T-helper 2 cell (primary cell): ENCODE measurements around the gene PROK2.

Source experiments
- DNase-seq, 5 experiments: peaks; one replicate each; pipeline versions ENCODE4 v3.0.0 to v3.0.0-alpha.2; 2012 to 2022

Gene PROK2

DNA sequence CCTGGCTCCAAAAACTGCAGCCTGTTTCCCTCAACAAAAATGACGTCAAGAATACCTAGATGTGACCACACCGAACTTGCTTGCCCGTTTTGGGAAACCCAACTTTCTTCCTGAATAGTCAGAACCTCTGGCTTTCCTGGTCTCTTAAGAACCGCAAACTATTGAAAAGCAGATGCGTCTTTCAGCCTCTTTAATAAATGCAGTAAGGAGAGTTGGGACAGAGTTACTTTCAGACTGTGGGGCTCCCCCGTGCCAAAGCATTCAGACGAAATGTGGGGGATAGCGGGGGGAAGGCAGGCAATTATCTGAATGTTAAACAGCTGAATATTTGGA is 1.2 kb upstream of the PROK2 start:
- no peak for DNase-seq

DNA sequence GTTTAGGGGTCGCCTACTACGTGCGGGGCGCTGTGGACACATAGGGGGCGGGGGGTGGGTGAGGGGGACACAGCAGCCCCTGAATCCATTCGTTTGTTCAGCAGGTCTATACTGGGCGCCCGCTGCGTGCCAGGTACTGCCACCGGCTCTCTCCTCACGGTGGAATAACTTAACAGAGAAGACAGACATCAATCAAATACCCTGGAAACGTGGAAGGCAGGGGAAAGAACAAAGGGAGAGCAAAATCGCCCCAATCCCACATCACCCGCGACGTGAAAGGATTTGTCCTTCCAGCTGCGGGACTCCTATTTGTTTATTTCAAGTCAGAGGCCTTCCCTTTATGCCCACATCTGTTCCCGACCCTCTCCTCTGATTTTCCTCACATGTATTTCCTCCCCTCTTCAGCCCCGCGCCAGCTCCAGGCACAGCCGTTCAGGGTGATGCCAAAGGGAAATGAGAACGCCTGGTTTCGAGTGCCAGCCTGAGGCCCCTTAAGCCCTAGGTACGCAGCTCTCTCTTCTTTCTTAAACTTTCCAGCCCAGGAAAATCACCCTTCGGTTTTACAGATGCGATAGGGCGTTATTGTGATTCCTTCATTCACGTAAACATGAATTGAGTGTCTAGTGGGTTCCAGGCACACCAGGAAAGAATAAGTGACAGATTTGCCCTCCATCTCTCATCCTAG is 726 bp upstream of the PROK2 start:
- DNase-seq: no peak

DNA sequence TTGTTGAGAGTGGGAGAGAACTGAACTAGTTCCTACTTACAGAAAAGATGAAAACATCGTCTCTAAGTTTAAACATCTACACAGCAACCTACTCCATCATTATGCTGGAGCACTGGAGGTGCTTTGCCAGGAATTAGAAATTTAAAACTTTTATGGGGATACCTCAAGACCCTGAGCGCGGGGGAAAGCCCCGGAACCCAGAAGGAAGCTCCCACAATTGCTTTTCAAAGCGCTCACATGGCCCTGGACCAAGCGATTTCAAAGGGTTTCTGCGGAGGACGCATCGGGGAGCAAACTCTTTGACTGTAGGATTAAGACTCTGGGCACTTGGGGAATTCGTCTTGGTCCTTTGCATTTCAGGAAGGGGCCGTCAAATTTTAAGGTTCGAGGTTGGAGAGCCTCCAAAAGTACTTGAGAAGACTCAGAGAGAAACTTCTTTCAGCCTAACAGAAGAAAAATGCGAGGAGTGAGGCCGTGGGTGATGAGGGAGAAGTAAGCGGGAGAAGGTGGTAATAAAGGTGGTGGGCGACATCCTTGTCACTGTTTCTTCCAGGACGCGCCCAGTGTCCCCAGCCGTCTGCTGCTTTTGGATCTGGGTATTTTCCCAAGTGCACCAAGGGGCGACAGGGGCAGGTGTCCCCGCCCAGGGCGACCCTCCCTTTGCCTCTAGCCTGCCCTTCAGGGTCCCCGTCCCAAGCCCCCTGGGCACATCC is 591 bp downstream of the PROK2 start:
- peak in 1 of 5 experiments; percentile 11 for DNase-seq

DNA sequence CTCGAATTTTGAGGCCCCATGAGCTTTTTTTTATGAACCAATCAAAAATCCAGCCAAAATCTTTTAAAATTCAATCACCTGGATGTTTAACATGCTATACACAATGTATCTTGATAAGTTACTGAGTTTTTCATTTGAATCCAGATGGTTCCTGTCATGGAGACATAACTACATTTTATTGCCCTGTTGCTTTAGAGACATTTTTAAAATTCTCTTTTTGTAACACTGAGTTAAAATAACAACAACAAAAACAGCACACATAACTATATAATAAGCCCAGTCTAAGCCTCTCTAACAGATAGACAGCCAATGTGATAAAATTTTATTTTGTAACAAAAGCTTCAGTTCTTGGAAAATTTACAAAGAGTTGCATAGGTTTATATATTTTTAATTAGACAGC is 1.8 kb downstream of the PROK2 start:
- DNase-seq: no peak

DNA sequence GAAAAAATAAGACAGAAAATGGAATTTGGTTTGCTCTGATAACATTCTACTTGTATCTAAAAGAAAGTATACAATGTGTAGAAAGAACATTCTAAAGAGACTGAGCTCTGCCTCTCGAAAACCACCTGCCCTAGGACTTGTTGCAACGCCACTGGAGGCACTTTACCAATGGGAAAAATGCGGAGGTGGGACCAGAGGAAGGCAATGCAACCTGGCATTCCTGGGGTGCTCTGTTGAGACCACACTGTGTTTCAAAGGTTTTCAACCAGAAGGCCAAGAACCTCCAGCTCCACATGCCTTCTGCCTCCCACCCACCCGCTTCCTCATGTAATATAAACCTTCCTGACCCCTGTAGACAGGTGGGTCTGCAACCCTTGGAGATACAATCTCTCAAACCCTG is 4.5 kb downstream of the PROK2 start:
- no peak for DNase-seq

DNA sequence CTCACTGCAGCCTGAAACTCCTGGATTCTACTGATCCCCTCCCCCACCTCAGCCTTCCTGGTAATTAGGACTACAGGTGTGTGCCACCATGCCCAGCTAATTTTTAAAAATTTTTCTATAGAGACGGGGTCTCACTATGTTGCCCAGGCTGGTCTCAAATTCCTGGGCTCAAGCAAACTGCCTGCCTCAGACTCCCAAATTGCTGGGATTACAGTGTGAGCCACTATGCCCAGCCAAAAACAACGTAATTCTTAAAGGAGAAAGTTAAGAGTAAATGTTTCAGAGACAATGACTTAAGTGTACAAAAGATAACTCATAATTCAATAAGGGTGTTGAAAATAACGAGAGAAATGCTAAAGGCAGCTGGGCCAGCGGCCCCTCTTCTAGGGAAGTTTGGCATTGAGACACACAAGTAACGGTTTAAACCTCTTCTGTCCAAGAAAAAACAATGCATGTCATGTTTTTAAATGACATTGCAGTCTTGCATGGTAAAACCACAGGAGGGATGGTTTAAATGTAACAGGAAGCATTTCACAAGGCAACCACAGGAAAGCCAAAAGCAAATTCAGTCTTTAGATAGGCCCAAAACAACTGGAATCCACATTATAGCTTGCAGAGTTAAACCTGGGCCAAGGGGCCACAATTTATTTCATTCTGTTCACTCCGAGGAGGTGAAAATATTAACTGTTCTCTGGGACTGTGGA is 5.1 kb downstream of the PROK2 start:
- peak in 1 of 5 experiments; percentile 80 for DNase-seq

DNA sequence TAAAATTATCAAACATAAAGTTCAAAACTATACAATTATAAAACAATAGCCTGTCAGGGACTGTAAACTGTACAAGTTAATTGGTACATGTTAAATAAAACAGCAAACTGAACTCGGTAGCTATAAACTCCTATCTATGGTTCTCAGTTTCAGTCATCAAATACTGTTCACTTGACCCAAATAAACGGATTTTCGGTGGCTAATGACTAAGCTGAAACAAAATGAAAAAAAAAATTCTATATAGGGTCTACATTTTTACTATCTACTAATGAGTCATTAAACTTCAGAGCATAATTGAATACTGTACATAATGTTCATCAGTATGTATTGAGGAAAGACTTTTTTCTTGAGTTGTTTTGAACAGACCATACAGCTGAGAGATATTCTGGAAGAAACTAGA is 6.6 kb downstream of the PROK2 start:
- peak in 1 of 5 experiments; percentile 79 for DNase-seq

DNA sequence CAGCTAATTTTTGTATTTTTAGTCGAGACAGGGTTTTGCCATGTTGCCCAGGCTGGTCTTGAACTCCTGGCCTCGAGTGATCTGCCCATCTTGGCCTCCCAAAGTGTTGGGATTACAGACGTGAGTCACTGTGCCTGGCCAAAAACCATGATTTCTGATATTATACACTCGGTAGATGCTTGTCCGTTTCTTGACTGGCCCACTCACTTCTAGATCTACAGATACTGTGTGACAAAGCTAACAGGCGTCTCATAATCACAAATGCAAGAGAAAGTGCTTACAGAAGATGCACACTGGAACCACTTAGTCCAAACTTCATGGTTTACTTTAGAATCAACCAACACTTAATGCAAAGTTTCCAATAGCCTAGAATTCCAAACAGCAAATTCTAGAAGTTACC is 8.4 kb downstream of the PROK2 start:
- DNase-seq: peak in 1 of 5 experiments; percentile 61

DNA sequence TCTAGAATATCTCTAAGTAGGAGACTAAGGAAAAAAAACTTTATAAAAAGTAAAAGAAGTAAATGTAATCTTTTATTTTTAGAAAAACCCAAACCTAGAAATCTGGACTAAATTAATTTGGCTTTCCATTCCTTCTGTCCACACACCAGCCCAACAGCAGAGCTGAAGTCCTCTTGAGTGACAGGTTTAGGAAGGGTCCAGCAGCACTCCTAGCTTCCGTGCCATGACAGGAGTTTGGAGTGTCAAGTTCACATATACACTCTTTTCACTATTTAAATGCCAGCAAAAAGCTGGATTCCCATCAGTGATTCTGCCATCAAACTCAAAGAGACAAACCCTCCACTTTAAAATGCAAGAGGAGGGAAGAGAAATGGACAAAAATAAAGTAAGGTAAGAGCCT is 13.1 kb downstream of the PROK2 start:
- DNase-seq: no peak

DNA sequence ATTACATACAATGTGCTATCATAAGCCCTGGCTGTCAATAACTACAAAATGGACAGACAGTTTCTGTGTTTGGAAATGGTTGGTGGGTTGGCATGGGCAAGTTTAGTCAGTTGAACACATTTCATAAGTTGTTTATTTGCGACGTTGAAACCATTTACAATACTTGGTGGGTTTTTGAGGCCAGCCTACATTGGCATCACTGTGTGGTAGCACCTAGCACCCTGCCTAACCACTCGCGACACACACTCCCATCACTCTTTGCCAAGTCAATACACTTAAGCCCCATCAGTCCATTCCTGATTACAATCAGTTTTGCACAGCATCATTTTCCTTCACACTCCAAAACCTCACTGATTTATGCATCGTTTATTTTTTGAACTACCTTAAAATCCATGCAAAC is 13.8 kb downstream of the PROK2 start:
- DNase-seq: no peak

DNA sequence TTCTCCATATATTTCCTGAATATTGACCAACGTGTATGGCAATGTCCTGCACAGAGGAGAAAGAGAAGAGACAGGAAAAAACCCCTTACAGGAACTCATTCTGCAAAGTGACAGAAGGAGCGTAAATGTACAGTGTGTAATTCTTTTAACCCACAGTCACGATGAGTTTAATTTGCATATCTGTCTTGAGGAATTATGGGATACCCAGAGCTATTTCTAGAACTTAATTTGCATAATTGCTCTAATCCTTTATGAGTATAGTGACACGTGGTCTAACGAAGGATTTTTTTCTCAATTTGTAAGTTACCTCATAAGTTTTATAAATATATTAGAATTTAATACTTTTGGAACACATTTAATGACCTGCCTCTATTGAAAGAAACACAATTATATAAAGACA is 21.5 kb downstream of the PROK2 start:
- DNase-seq: no peak

DNA sequence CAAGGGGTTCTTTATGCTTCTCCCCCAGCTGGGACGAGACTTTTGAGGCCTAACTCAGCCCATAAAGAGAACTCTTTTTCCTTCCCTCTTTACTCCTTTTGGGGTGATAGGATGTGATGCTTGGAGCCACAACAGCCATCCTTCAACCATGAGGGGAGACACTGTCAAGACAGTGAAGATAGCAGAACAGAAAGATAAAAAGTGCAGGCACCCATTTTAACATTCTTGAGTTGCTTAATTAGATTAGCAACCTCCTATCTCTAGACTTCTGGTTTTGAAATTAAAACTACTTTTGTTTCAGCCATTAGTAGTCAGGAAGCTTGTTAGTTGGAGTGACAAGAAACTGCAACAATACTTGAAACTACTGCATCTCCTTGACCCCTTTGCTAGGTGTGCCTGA is 24.8 kb downstream of the PROK2 start:
- DNase-seq: no peak

DNA sequence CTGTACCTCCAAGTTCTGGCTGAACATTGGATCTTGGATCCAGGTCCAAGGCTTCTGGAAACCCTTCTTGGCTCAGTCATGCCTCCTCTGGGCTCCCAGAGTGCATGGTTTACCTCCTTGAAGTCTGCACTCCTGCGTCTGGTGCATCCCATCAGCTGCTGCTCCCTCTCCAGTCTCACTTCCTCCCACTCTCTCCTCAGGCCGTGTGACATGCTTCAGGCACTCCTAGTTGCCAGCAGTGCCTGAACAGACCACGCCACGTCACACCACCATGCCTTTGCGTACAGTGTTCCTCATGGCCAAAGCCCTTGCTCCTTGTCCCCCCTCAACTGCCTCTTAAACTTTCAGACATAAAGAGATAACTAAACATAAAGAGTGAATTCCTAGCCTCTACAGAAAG is 25.5 kb downstream of the PROK2 start:
- DNase-seq: no peak

DNA sequence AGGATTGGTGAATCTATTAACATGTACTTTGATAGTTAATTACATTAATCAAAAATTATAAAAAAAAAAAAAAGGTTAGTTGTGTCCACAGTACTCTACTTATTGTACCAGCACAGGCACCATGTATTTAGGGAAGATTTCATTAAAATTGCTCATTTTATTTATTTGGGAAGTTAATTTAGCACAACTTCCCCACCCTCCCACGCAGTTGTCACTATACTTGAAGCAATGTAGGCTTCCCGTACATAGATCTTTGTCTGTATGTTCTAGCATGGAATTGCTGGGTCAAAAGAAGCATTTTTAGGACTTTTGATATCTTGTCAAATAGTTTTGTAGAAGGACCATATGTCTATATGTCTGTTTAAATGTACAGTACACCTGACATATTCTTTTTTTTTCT is 26.9 kb downstream of the PROK2 start:
- DNase-seq: no peak

DNA sequence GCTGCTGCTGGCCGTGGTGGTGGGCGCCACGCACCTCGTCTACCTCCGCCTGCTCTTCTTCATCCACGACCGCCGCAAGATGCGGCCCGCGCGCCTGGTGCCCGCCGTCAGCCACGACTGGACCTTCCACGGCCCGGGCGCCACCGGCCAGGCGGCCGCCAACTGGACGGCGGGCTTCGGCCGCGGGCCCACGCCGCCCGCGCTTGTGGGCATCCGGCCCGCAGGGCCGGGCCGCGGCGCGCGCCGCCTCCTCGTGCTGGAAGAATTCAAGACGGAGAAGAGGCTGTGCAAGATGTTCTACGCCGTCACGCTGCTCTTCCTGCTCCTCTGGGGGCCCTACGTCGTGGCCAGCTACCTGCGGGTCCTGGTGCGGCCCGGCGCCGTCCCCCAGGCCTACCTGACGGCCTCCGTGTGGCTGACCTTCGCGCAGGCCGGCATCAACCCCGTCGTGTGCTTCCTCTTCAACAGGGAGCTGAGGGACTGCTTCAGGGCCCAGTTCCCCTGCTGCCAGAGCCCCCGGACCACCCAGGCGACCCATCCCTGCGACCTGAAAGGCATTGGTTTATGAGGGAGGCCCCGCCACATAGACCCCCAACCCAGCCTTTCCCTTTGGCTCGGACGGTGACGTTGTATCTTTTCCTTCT is 30.2 kb downstream of the PROK2 start:
- peak in 1 of 5 experiments; percentile 5 for DNase-seq

DNA sequence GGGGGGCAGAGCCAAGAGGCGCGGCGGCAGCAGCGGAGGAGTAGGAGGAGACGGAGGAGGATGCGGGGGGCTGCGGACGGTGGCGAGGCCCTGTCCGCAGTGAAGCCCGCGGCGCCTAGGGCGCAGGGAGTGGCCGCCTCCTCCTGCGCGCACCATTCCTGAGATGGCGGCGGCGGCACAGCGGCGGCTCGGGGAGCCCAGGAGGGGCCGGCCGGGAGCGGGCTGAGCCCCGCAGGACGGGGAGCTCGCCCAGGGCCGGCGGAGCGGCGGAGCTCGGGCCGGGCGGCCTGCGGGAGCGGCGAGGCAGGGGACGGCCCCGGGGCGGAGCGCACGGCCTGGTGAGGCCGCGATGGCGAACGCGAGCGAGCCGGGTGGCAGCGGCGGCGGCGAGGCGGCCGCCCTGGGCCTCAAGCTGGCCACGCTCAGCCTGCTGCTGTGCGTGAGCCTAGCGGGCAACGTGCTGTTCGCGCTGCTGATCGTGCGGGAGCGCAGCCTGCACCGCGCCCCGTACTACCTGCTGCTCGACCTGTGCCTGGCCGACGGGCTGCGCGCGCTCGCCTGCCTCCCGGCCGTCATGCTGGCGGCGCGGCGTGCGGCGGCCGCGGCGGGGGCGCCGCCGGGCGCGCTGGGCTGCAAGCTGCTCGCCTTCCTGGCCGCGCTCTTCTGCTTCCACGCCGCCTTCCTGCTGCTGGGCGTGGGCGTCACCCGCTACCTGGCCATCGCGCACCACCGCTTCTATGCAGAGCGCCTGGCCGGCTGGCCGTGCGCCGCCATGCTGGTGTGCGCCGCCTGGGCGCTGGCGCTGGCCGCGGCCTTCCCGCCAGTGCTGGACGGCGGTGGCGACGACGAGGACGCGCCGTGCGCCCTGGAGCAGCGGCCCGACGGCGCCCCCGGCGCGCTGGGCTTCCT is 31.0 kb downstream of the PROK2 start, which contains the start of gene GPR27:
GPR27 (plus strand) TSS at position 155 of the 909 bp plus-strand sequence; CDS start at position 350, 195 bp downstream.
- peak in 1 of 5 experiments; percentile 64 for DNase-seq

DNA sequence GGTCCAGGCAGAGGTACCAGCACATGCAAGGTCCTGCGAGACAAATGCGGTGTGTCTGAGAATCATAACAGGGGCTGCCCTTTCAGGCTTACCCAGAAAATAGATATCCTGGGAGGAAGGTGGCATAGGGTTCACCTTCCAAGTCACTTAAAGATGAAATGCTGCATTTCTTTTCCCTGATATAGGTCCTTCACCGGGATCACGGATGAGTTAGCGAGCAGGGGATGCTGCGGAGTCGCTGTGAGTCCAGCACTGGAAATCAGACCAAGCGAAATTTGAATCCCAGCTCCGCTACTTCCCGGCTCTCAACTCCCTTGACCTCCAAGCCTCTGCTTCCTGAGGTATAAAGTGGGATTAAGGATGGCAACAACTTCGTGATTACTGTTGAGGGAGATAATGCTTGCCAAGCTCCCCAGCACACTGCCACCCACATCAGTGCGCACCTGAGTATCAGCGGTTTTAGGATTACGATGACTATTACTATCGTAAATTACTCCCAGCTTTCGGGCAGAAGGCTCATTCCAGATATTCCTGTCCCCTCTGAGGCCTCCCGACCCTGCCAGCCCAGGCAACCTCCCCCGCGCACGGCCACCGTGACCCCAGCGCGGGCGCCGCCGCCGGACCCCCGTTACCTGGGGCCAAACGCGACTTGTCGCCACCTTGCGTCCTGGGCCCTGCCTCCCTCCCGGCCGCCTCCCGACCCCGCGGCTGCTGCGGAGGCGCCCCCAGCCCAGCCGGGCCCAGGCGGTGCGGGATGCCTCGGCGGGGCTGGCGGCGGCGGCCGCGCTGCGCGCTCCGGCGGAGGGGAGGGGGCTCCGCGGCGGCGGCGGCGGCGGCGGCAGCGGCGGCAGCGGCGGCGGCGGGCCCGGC is 31.9 kb downstream of the PROK2 start:
- no peak for DNase-seq

DNA sequence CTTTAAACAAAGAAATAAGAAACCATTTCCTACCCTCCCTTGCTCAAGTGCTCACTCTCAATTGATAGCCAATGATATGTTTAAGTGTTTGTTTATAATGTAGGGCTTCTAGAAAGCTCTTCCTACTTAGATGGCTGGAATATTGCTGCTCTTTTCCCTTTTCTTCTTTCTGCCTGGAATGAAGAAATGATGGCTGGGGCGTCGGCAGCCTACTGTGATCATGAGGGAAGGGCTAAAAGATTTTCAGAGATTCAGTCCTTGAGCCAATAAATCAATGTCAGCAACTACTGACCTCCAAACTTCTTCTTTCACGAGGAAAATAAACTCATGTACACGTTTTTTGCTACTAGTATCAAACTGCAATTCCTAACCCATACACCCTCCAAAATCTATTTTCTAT is 33.3 kb downstream of the PROK2 start:
- DNase-seq: no peak

DNA sequence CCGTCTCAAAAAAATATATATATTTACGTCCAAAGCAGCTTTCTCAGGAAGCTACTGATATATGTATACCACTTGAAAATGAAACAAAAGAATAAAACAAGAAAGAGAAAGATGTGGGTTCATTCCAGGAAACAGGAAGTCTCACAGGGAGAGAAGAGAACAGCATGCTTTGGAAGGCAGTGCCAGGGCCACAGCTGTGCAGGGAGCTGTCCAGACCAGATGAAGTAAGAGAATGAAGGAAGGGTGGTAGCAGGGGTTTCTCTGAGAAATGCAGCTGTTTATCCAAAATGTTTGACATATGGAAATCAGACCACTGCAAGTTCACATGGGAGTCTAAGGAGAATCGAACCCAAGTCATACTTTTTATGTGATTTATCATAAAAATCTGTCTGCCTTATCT is 40.2 kb downstream of the PROK2 start:
- DNase-seq: no peak

DNA sequence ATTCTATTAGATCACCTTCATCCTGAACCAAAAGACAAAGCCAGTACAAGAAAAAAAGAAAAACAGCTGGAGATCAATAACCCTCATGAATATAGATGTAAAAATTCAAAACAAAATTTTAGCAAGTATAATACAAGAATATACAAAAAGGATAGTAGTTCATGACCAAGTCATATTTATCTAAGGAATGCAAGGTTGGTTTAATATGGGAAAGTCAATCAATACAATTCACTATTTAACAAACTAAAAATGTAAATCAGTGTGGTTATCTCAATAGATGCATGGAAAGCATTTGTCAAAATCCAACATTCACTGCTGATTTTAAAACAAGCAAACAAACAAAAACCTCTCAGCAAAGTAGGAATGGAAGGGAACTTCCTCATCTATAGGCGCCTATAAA is 42.3 kb downstream of the PROK2 start:
- no peak for DNase-seq

DNA sequence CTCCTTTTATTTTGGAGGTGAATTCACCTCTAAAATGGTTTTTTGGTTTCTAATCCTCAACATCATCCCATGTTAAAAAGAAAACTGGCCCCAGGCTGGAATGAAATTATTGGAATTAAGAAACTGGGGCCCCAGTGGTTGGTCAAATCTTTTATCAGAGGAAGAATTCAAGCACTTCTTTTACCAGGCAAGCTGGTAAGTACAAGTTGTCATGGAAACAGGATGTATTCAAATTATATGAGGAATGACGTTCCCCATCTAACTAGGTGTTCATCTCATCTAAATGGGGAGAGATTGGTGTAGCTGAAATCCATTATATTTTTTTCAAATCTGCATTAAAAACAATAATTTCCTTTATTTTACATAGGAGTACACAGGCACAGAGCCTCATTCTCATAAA is 50.1 kb downstream of the PROK2 start:
- no peak for DNase-seq
